ENCODE results near the gene EMP1. TPM values are rescaled to one million over a fixed set of nuclear protein-coding genes. Genes with fewer than 3 reads are reported as not detected.

The EMP1 gene
- total RNA-seq, 1 experiment from 2014 or later, result 0.63 TPM

DNA sequence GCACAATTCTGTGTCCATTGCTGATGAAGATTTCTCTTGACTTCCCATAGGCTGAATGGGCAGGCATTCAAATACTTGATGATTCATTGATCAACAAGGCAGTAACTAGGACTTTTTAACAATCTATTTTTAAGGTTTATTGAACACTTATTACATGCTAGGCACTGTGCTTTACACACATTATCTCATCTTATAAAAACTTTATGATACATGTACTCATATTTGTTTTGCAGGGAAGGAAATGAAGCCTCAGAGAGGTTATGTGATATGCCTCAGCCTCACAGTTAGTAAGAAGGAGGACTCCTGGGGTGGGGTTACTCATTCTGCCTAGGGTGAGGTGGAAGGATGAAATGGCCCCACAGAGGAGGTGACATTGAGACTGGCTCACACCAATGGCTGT is 12.9 kb upstream of the EMP1 start:
- Histone ChIP-seq H3K9me3 (ENCODE audit: control insufficient read depth, low read depth, low read length) (no peaks in the 10 kb centered on the region), H3K9ac (ENCODE audit: extremely low read depth, insufficient read length, low read length) (no peak overlapping the region), H3K14ac (ENCODE audit: insufficient read depth, low read length) (no peak overlapping the region), H2BK15ac (ENCODE audit: low read depth, low read length) (no peak overlapping the region), H3T11ph (ENCODE audit: low read length) (no peak overlapping the region), H2AK5ac (ENCODE audit: insufficient read length, low read length) (no peak overlapping the region), H3K23me2 (ENCODE audit: insufficient read length, low read depth, low read length, poor library complexity, severe bottlenecking) (no peaks in the 10 kb centered on the region), H3K4ac (ENCODE audit: low read depth, low read length) (no peak overlapping the region), H3K23ac (ENCODE audit: insufficient read length, low read depth, low read length) (no peak overlapping the region), H3K27ac (ENCODE audit: insufficient read length, low read depth, low read length) (no peak overlapping the region), H3K79me2 (ENCODE audit: insufficient read depth, low read length) (no peaks in the 10 kb centered on the region), H2AFZ (ENCODE audit: low read length) (no peak overlapping the region), H4K8ac (replicated peaks; ENCODE audit: insufficient read length, low read depth, low read length) (no peak overlapping the region), H2BK120ac (ENCODE audit: low read depth, low read length, poor library complexity, severe bottlenecking) (no peak overlapping the region), H4K5ac (ENCODE audit: insufficient read length, low read depth, low read length) (no peak overlapping the region), H3K56ac (ENCODE audit: insufficient read length, low read depth, low read length) (no peak overlapping the region), H3K27me3 (ENCODE audit: insufficient read depth, low read length) (no peaks in the 10 kb centered on the region), H2BK20ac (ENCODE audit: low read depth, low read length, poor library complexity, severe bottlenecking) (no peak overlapping the region), H4K91ac (ENCODE audit: insufficient read length, low read depth, low read length) (no peak overlapping the region), H4K20me1 (ENCODE audit: control insufficient read depth, insufficient read depth, insufficient read length) (no peaks in the 10 kb centered on the region), H3K18ac (ENCODE audit: insufficient read length, low read depth, low read length) (no peak overlapping the region), H3K4me2 (ENCODE audit: insufficient read depth, insufficient read length, low read length) (no peak overlapping the region), H2BK5ac (ENCODE audit: insufficient read length, low read length) (no peak overlapping the region), H3K4me1 (ENCODE audit: insufficient read depth, low read length) (peaks cover 13% of the 10 kb centered on the region; the same call in 1 of the 2 replicates), H3K79me1 (ENCODE audit: insufficient read depth, low read depth, low read length, poor library complexity, severe bottlenecking) (no peaks in the 10 kb centered on the region), H2BK12ac (ENCODE audit: insufficient read length, low read depth, low read length) (no peak overlapping the region)
- no peak overlapping the region for H3K27ac Mint-ChIP-seq
- H3K27me3 Mint-ChIP-seq (ENCODE audit: low read depth), result no peaks in the 10 kb centered on the region
- H3K36me3 Mint-ChIP-seq (ENCODE audit: insufficient read depth in 1 of 3, low read depth in 3 of 3), result no peaks in the 10 kb centered on the region
- DNase-seq, result no peak
- TF ChIP-seq, protein P1, sequence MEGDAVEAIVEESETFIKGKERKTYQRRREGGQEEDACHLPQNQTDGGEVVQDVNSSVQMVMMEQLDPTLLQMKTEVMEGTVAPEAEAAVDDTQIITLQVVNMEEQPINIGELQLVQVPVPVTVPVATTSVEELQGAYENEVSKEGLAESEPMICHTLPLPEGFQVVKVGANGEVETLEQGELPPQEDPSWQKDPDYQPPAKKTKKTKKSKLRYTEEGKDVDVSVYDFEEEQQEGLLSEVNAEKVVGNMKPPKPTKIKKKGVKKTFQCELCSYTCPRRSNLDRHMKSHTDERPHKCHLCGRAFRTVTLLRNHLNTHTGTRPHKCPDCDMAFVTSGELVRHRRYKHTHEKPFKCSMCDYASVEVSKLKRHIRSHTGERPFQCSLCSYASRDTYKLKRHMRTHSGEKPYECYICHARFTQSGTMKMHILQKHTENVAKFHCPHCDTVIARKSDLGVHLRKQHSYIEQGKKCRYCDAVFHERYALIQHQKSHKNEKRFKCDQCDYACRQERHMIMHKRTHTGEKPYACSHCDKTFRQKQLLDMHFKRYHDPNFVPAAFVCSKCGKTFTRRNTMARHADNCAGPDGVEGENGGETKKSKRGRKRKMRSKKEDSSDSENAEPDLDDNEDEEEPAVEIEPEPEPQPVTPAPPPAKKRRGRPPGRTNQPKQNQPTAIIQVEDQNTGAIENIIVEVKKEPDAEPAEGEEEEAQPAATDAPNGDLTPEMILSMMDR (conservative IDR thresholded peaks at IDR 0.05), result no peak
- peaks cover 23 to 26% of the 10 kb centered on the region in 2 experiments for H3K4me1 Mint-ChIP-seq
- no peak overlapping the region for H3K4me3 Mint-ChIP-seq
- no peaks in the 10 kb centered on the region for H3K9me3 Mint-ChIP-seq

All from H9 (cell line).